Endothelial cell of umbilical vein (primary cell): ENCODE results near the gene MACF1. TPM values are rescaled to one million over a fixed set of nuclear protein-coding genes. Genes with fewer than 3 reads are reported as not detected.

Experiments
- BruUV-seq: library from RNA; stranded (reverse); fragments of 400-500 nt; replicated peaks from 2 replicates; lab custom pipeline; 2021; lab: Mats Ljungman, UMichigan
- CTCF ChIA-PET: fragments of 300-600, 350-600 bp; sonication (Branson Sonifier 250); formaldehyde crosslinking; loops from one replicate; lab custom pipeline; 2021; ENCODE audit warnings: antibody characterized with exemption, inconsistent platforms; lab: Charles Lee
- POLR2A ChIA-PET: fragments of 300-600, 350-600 bp; sonication (Branson Sonifier 250); formaldehyde crosslinking; loops from one replicate; lab custom pipeline; 2021; ENCODE audit warnings: antibody characterized with exemption, inconsistent platforms; lab: Charles Lee
- DNase-seq: peaks from one replicate; pipeline ENCODE4 v3.0.0-alpha.2; 2011; ENCODE audit warnings: low read depth, low spot score
- FAIRE-seq: peaks from 2 replicates; lab custom pipeline; 2011; peaks lifted over from hg19 to GRCh38; lab: Jason Lieb, UNC
- H2AFZ ChIP-seq: 2 replicates; pipeline ENCODE4 v1.6.0; 2012; ENCODE audit warnings: low read depth, low read length, control low read depth, inconsistent platforms
- H3K27ac ChIP-seq: 2 replicates; pipeline ENCODE4 v1.5.1; 2011; ENCODE audit warnings: low read depth, mild to moderate bottlenecking, control low read depth, low read length, moderate library complexity; ENCODE audit not compliant: insufficient read depth
- H3K27me3 ChIP-seq, 2 experiments: 2 replicates each; pipeline versions ENCODE4 v1.6.0 to v1.6.1; 2011; ENCODE audit warnings: low read length in 2 of 2, mixed read lengths in 1 of 2; ENCODE audit not compliant: control insufficient read depth in 2 of 2, insufficient read depth in 2 of 2
- H3K36me3 ChIP-seq, 2 experiments: 2 replicates in 1 of 2; 3 replicates in 1 of 2; pipeline ENCODE4 v1.5.1; 2011; ENCODE audit warnings: low read length in 2 of 2, mild to moderate bottlenecking in 1 of 2, moderate library complexity in 1 of 2; ENCODE audit not compliant: control insufficient read depth in 2 of 2, insufficient read depth in 2 of 2; ENCODE audit errors: extremely low read depth in 1 of 2
- H3K4me1 ChIP-seq: 3 replicates; pipeline ENCODE4 v1.5.1; 2011; ENCODE audit warnings: mild to moderate bottlenecking, low read length; ENCODE audit not compliant: control insufficient read depth, insufficient read depth; ENCODE audit errors: extremely low read depth
- H3K4me2 ChIP-seq: 2 replicates; pipeline ENCODE4 v1.6.1; 2011; ENCODE audit warnings: low read length, control low read depth, mixed read lengths; ENCODE audit not compliant: insufficient read depth
- H3K4me3 ChIP-seq, 3 experiments: fragments of 200-600 bp in 1 of 3; sonication (generic), shearing (Covaris generic) in 1 of 3; replicated peaks in 1 of 3; 2 replicates each; pipeline ENCODE4 v1.5.1; 2011 to 2016; ENCODE audit warnings: control low read depth in 3 of 3, low read length in 3 of 3, mild to moderate bottlenecking in 2 of 3, inconsistent platforms in 1 of 3, low read depth in 1 of 3, moderate library complexity in 1 of 3; ENCODE audit not compliant: insufficient read depth in 1 of 3
- H3K79me2 ChIP-seq: 2 replicates; pipeline ENCODE4 v1.6.0; 2012; ENCODE audit warnings: low read length, inconsistent platforms; ENCODE audit not compliant: control insufficient read depth, insufficient read depth
- H3K9ac ChIP-seq: replicated peaks from 2 replicates; pipeline ENCODE3; 2011; ENCODE audit warnings: low read length, control low read depth; ENCODE audit not compliant: insufficient read depth; ENCODE audit errors: extremely low read depth
- H3K9me1 ChIP-seq: replicated peaks from 3 replicates; pipeline ENCODE4 v1.6.0; 2011; ENCODE audit warnings: mild to moderate bottlenecking, low read length; ENCODE audit not compliant: control insufficient read depth, insufficient read depth; ENCODE audit errors: extremely low read depth
- H3K9me3 ChIP-seq: replicated peaks from 2 replicates; pipeline ENCODE4 v1.5.1; 2012; ENCODE audit warnings: low read length, inconsistent platforms; ENCODE audit not compliant: control insufficient read depth, insufficient read depth
- H4K20me1 ChIP-seq: replicated peaks from 2 replicates; pipeline ENCODE3; 2011; ENCODE audit warnings: mild to moderate bottlenecking, low read length; ENCODE audit not compliant: control insufficient read depth, insufficient read depth; ENCODE audit errors: extremely low read depth
- CTCF ChIP-seq, 2 donors: IDR thresholded peaks; 1 replicate in 1 of 2; 2 replicates in 1 of 2; pipeline ENCODE4 v1.5.1; 2011; ENCODE audit warnings: low read length in 2 of 2, mild to moderate bottlenecking in 2 of 2, moderate library complexity in 2 of 2, control low read depth in 1 of 2, inconsistent platforms in 1 of 2, low read depth in 1 of 2; ENCODE audit not compliant: insufficient read depth in 1 of 2; ENCODE audit errors: extremely low read depth in 1 of 2
- EZH2 ChIP-seq: IDR thresholded peaks from 2 replicates; pipeline ENCODE4 v1.6.1; 2012; ENCODE audit warnings: borderline replicate concordance, low read depth, mild to moderate bottlenecking, moderate library complexity, low read length, inconsistent platforms; ENCODE audit not compliant: severe bottlenecking
- FOS ChIP-seq: IDR thresholded peaks from 2 replicates; pipeline ENCODE4 v1.6.1; 2011; ENCODE audit warnings: mild to moderate bottlenecking, low read length, moderate library complexity, borderline replicate concordance; ENCODE audit not compliant: insufficient read depth
- GATA2 ChIP-seq: IDR thresholded peaks from 2 replicates; pipeline ENCODE4 v1.7.0; 2011; ENCODE audit warnings: low read depth, mild to moderate bottlenecking, moderate library complexity, mixed read lengths, low read length; ENCODE audit not compliant: insufficient read length, insufficient read depth
- JUN ChIP-seq: IDR thresholded peaks from 2 replicates; pipeline ENCODE4 v1.6.1; 2011; ENCODE audit warnings: borderline replicate concordance, low read depth; ENCODE audit not compliant: insufficient read length, insufficient read depth
- MYC ChIP-seq: IDR thresholded peaks from one replicate; pipeline ENCODE4 v1.6.1; 2011; ENCODE audit warnings: mild to moderate bottlenecking, low read depth, low read length
- POLR2A ChIP-seq: IDR thresholded peaks from 2 replicates; pipeline ENCODE4 v1.6.1; 2012; ENCODE audit warnings: low read depth, mild to moderate bottlenecking, control low read depth, low read length
- POLR2AphosphoS5 ChIP-seq: IDR thresholded peaks from 2 replicates; pipeline ENCODE4 v1.6.1; 2012; ENCODE audit warnings: low read depth, mild to moderate bottlenecking, control low read depth, low read length, moderate library complexity; ENCODE audit not compliant: insufficient read depth
- dilution Hi-C: fragments of 300-500 bp; cut with MboI; formaldehyde crosslinking; loops from one replicate; pipeline ENCODE4 v1.15.0; 2019; ENCODE audit warnings: low sequenced_read_pairs; ENCODE audit not compliant: extremely low pct_ligation_motif_present
- intact Hi-C: fragments of 100-400 bp; cut with micrococcal nuclease; formaldehyde crosslinking; loops from one replicate; pipeline ENCODE4 v1.10.0; 2022
- polyA plus RNA-seq, 4 experiments: library from polyadenylated mRNA; depleted of rRNA in 3 of 4; stranded (reverse) in 3 of 4; unstranded in 1 of 4; fragments of >200 nt; gene quantifications; 2 replicates each; pipeline versions ENCODE4 v1.2.1 to v1.2.3, GENCODE V29; 2011 to 2012; ENCODE audit warnings: missing spikeins in 1 of 4
- total RNA-seq: library from RNA; stranded (reverse); gene quantifications from 2 replicates; pipeline ENCODE4 v1.2.3, GENCODE V29; 2021
- TF ChIP-seq, protein P1 (sequence below): IDR thresholded peaks from 2 replicates; pipeline ENCODE4 v1.6.1; 2011; ENCODE audit not compliant: insufficient read depth, insufficient read length

MACF1 gene
- total and polyA plus RNA-seq, 2 donors (not counting 3 experiments of a cell fraction or from before 2014, with no cell fraction given) = 122 to 587 TPM

DNA sequence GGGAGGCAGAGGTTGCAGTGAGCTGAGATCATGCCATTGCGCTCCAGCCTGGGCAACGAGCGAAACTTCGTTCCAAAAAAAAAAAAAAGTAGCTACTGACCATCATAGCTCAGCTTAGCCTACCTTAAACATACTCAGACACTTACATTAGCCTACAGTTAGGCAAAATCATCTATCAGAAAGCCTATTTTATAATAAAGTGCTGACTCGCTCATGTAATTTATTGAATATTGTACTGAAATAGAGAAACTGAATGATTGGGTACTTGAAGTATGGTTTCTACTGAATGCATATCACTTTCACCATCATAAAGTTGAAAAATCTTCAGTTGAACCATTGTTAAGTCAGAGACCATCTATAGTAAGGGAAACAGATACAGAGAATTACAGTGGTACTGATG, 193.0 kb downstream of the MACF1 start:
- Histone ChIP-seq H3K9me1 (no peaks in the 10 kb centered on the region), H3K9me3 (no peaks in the 10 kb centered on the region), H2AFZ (no peak overlapping the region), H3K27me3 (no peaks in the 10 kb centered on the region), H4K20me1 (no peaks in the 10 kb centered on the region), H3K27ac (peak overlapping the region; percentile 85), H3K79me2 (peaks cover 70% of the 10 kb centered on the region), H3K4me2 (peak overlapping the region; percentile 59), H3K9ac (no peak overlapping the region), H3K4me1 (peaks cover 70% of the 10 kb centered on the region), H3K4me3 (no peak overlapping the region), H3K36me3 (no peaks in the 10 kb centered on the region)
- CTCF ChIA-PET = interaction anchor here (1.1 to 4.8 kb wide), 4 partner anchors 10 to 305 kb away, joined by 3 to 78 read pairs (median 5); no protein-coding TSS in a partner anchor
- DNase-seq (no peak), FAIRE-seq (no peak)
- TF ChIP-seq FOS = no peak
- no peak for TF ChIP-seq EZH2
- TF ChIP-seq POLR2A = no peak
- no peak for TF ChIP-seq JUN
- TF ChIP-seq CTCF (IDR thresholded peaks at IDR 0.05; ENCODE audit: extremely low read depth in 1 of 2, insufficient read depth in 1 of 2, low read depth in 1 of 2, low read length in 2 of 2) = no peak
- no peak for TF ChIP-seq POLR2AphosphoS5
- TF ChIP-seq GATA2 = no peak
- no peak for TF ChIP-seq MYC
- TF ChIP-seq, protein P1, sequence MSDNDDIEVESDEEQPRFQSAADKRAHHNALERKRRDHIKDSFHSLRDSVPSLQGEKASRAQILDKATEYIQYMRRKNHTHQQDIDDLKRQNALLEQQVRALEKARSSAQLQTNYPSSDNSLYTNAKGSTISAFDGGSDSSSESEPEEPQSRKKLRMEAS = no peak
- dilution Hi-C loops = no loop called here
- no TSS peak for BruUV-seq
- intact Hi-C loops = loop anchor here (5.0 kb wide), 1 partner anchor 290 kb away; no protein-coding TSS in a partner anchor
- POLR2A ChIA-PET = interaction anchor here (0.6 to 3.2 kb wide), 2 partner anchors 12 to 18 kb away, joined by 3 to 26 read pairs; no protein-coding TSS in a partner anchor
